Astrocyte (in vitro differentiated cells and primary cell): ENCODE data around the gene SLC9C1. TPM values are rescaled to one million over a fixed set of nuclear protein-coding genes. Genes with fewer than 3 reads are reported as not detected.

ENCODE experiments used
- DNase-seq: peaks from one replicate; pipeline ENCODE4 v3.0.0-alpha.2; 2010; ENCODE audit warnings: low read depth
- FAIRE-seq: peaks from 2 replicates; lab custom pipeline; 2011; peaks lifted over from hg19 to GRCh38; lab: Jason Lieb, UNC
- H2AFZ ChIP-seq: 2 replicates; pipeline ENCODE4 v1.6.0; 2012; ENCODE audit warnings: low read depth, low read length, inconsistent platforms
- H3K27ac ChIP-seq: 2 replicates; pipeline ENCODE4 v1.5.1; 2011; ENCODE audit warnings: low read depth, low read length, inconsistent platforms
- H3K27me3 ChIP-seq: 2 replicates; pipeline ENCODE4 v1.6.0; 2011; ENCODE audit warnings: low read length, inconsistent platforms; ENCODE audit not compliant: insufficient read depth
- H3K36me3 ChIP-seq: 2 replicates; pipeline ENCODE4 v1.5.1; 2011; ENCODE audit warnings: low read length, inconsistent platforms; ENCODE audit not compliant: insufficient read depth
- H3K4me1 ChIP-seq: 2 replicates; pipeline ENCODE4 v1.5.1; 2011; ENCODE audit warnings: low read length, inconsistent platforms; ENCODE audit not compliant: insufficient read depth
- H3K4me2 ChIP-seq: 2 replicates; pipeline ENCODE4 v1.6.0; 2012; ENCODE audit warnings: low read length, inconsistent platforms
- H3K4me3 ChIP-seq: 2 replicates; pipeline ENCODE4 v1.5.1; 2011; ENCODE audit warnings: low read depth, mild to moderate bottlenecking, low read length, inconsistent platforms; ENCODE audit not compliant: insufficient read depth
- H3K79me2 ChIP-seq: 2 replicates; pipeline ENCODE4 v1.6.0; 2012; ENCODE audit warnings: mild to moderate bottlenecking, low read length, inconsistent platforms; ENCODE audit not compliant: insufficient read depth
- H3K9ac ChIP-seq: 2 replicates; pipeline ENCODE4 v1.6.0; 2012; ENCODE audit warnings: mild to moderate bottlenecking, low read length, inconsistent platforms
- H3K9me3 ChIP-seq: 2 replicates; pipeline ENCODE4 v1.5.1; 2012; ENCODE audit warnings: low read depth, mild to moderate bottlenecking, low read length, inconsistent platforms; ENCODE audit not compliant: insufficient read depth
- H4K20me1 ChIP-seq: 2 replicates; pipeline ENCODE4 v1.6.0; 2012; ENCODE audit warnings: low read length, inconsistent platforms; ENCODE audit not compliant: insufficient read depth
- H3K27ac Mint-ChIP-seq: one replicate; pipeline ENCODE4 v1.8.0; 2021; ENCODE audit warnings: mild to moderate bottlenecking, mixed read lengths; ENCODE audit not compliant: unreplicated experiment
- H3K27me3 Mint-ChIP-seq: one replicate; pipeline ENCODE4 v1.8.0; 2021; ENCODE audit warnings: low read depth, mixed read lengths; ENCODE audit not compliant: unreplicated experiment
- H3K36me3 Mint-ChIP-seq: one replicate; pipeline ENCODE4 v1.8.0; 2021; ENCODE audit warnings: low read depth, mixed read lengths; ENCODE audit not compliant: unreplicated experiment
- H3K4me1 Mint-ChIP-seq: one replicate; pipeline ENCODE4 v1.8.0; 2021; ENCODE audit warnings: low read depth, mixed read lengths; ENCODE audit not compliant: unreplicated experiment
- H3K4me3 Mint-ChIP-seq: one replicate; pipeline ENCODE4 v1.8.0; 2021; ENCODE audit warnings: mild to moderate bottlenecking, moderate library complexity, mixed read lengths; ENCODE audit not compliant: unreplicated experiment
- H3K9me3 Mint-ChIP-seq: one replicate; pipeline ENCODE4 v1.8.0; 2021; ENCODE audit warnings: mild to moderate bottlenecking, mixed read lengths; ENCODE audit not compliant: unreplicated experiment
- CTCF ChIP-seq: IDR thresholded peaks from 2 replicates; pipeline ENCODE4 v1.5.1; 2011; ENCODE audit warnings: low read depth, mild to moderate bottlenecking, inconsistent platforms, low read length, moderate library complexity; ENCODE audit not compliant: insufficient read depth
- EZH2 ChIP-seq: IDR thresholded peaks from 2 replicates; pipeline ENCODE4 v1.6.1; 2012; ENCODE audit warnings: mild to moderate bottlenecking, low read length, inconsistent platforms; ENCODE audit not compliant: insufficient read depth
- total RNA-seq: library from RNA; stranded (reverse); gene quantifications from 2 replicates; pipeline ENCODE4 v1.2.1, GENCODE V29; 2021

Gene SLC9C1
- total RNA-seq, 1 donor from 2014 or later: not detected

GRCh38 chr3:112231727-112232126 is 62.3 kb downstream of the SLC9C1 start:
- Histone ChIP-seq H3K4me1 (no peaks in the 10 kb centered on the region), H3K4me2 (no peak overlapping the region), H3K9me3 (no peaks in the 10 kb centered on the region), H2AFZ (no peak overlapping the region), H3K9ac (no peak overlapping the region), H3K27me3 (no peaks in the 10 kb centered on the region), H3K79me2 (no peaks in the 10 kb centered on the region), H3K4me3 (no peak overlapping the region), H3K36me3 (no peaks in the 10 kb centered on the region), H4K20me1 (no peaks in the 10 kb centered on the region), H3K27ac (no peak overlapping the region)
- no peaks in the 10 kb centered on the region for H3K4me1 Mint-ChIP-seq
- peaks cover 6% of the 10 kb centered on the region for H3K9me3 Mint-ChIP-seq
- H3K27ac Mint-ChIP-seq: no peak overlapping the region
- no peaks in the 10 kb centered on the region for H3K27me3 Mint-ChIP-seq
- no peak for DNase-seq
- TF ChIP-seq CTCF (no peak), EZH2 (no peak)
- no peak for FAIRE-seq
- no peak overlapping the region for H3K4me3 Mint-ChIP-seq
- H3K36me3 Mint-ChIP-seq: no peaks in the 10 kb centered on the region

DNA sequence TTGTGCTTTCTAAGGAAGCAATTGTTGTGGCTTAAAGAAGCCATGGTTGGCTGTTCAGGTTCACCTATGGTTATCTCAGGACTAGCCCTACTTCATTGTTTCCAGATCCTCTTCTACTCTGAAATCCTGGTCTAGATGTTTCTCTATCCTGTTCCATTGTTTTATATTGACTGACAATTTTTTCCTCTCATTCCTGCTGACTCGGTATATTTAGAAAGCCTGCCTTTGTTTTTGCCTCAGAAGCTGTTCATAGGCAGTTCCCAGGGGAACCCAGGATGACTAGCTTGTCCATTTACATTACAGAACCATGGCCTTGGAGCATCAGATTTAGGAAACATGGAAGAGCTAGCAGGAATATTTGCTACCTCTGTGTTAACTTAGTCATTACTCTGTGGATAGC is 64.0 kb downstream of the SLC9C1 start:
- Mint-ChIP-seq H3K27me3 (no peaks in the 10 kb centered on the region), H3K9me3 (peaks cover 16% of the 10 kb centered on the region), H3K4me1 (no peaks in the 10 kb centered on the region), H3K27ac (no peak overlapping the region), H3K4me3 (no peak overlapping the region), H3K36me3 (no peaks in the 10 kb centered on the region)
- H3K4me1 ChIP-seq: no peaks in the 10 kb centered on the region
- H4K20me1 ChIP-seq: no peaks in the 10 kb centered on the region
- H3K9ac ChIP-seq: no peak overlapping the region
- H3K4me3 ChIP-seq: no peak overlapping the region
- FAIRE-seq (no peak), DNase-seq (no peak)
- no peaks in the 10 kb centered on the region for H3K36me3 ChIP-seq
- H3K9me3 ChIP-seq: no peaks in the 10 kb centered on the region
- no peak overlapping the region for H2AFZ ChIP-seq
- H3K79me2 ChIP-seq: no peaks in the 10 kb centered on the region
- H3K4me2 ChIP-seq: no peak overlapping the region
- no peak overlapping the region for H3K27ac ChIP-seq
- H3K27me3 ChIP-seq: no peaks in the 10 kb centered on the region
- TF ChIP-seq CTCF (no peak), EZH2 (no peak)

- Histone ChIP-seq H3K4me2 (no peak overlapping the region), H4K20me1 (no peaks in the 10 kb centered on the region), H3K9me3 (no peaks in the 10 kb centered on the region), H3K79me2 (no peaks in the 10 kb centered on the region), H3K36me3 (no peaks in the 10 kb centered on the region), H3K4me1 (no peaks in the 10 kb centered on the region), H2AFZ (no peak overlapping the region), H3K27ac (no peak overlapping the region), H3K4me3 (no peak overlapping the region), H3K27me3 (no peaks in the 10 kb centered on the region), H3K9ac (no peak overlapping the region)
- H3K36me3 Mint-ChIP-seq: no peaks in the 10 kb centered on the region
- no peaks in the 10 kb centered on the region for H3K4me1 Mint-ChIP-seq
- TF ChIP-seq EZH2 (no peak), CTCF (no peak)
- H3K27me3 Mint-ChIP-seq: no peaks in the 10 kb centered on the region
- FAIRE-seq (no peak), DNase-seq (no peak)
- no peak overlapping the region for H3K27ac Mint-ChIP-seq
- H3K4me3 Mint-ChIP-seq: no peak overlapping the region
- peaks cover 12% of the 10 kb centered on the region for H3K9me3 Mint-ChIP-seq
Measured at GRCh38 chr3:112228786-112229185, 65.2 kb downstream of the SLC9C1 start.
